K562 (cell line): ENCODE measurements around the gene CDC45. TPM values are rescaled to one million over a fixed set of nuclear protein-coding genes. Genes with fewer than 3 reads are reported as not detected.

Experiments used
- CAMTA2 ChIP-seq: fragments of 250-450 bp; sonication (Bioruptor Pico); conservative IDR thresholded peaks from 2 replicates; pipeline ENCODE4 v1.5.1; 2022
- HIVEP1 ChIP-seq: fragments of 250-450 bp; sonication (Bioruptor Pico); IDR thresholded peaks from 2 replicates; pipeline ENCODE4 v1.4.0; 2020; ENCODE audit warnings: mild to moderate bottlenecking
- KDM2B ChIP-seq: fragments of 250-450 bp; sonication (Bioruptor Pico); IDR thresholded peaks from 2 replicates; pipeline ENCODE4 v1.8.0; 2021; ENCODE audit warnings: mild to moderate bottlenecking, moderate library complexity
- POLR2A ChIP-seq: fragments of 450-650 bp; conservative IDR thresholded peaks from 2 replicates; pipeline ENCODE4 v1.6.1; 2016
- RBM25 ChIP-seq: fragments of 200-400 bp; formaldehyde crosslinking; IDR thresholded peaks from 2 replicates; pipeline ENCODE4 v1.6.1; 2018; ENCODE audit warnings: low read length, low read depth, moderate library complexity; ENCODE audit not compliant: severe bottlenecking
- SAP30 ChIP-seq: fragments of 200-600 bp; sonication (generic); IDR thresholded peaks from 2 replicates; pipeline ENCODE4 v1.6.1; 2012; ENCODE audit warnings: borderline replicate concordance, low read depth, mild to moderate bottlenecking, moderate library complexity, low read length, control low read depth, inconsistent platforms; ENCODE audit not compliant: insufficient read depth, poor library complexity, severe bottlenecking
- SMAD2 ChIP-seq: fragments of 150-350 bp; IDR thresholded peaks from 2 replicates; pipeline ENCODE4 v1.6.1; 2014; ENCODE audit warnings: low read depth, mild to moderate bottlenecking, low read length
- TCF15 ChIP-seq: fragments of 250-450 bp; sonication (Bioruptor Pico); IDR thresholded peaks from 2 replicates; pipeline ENCODE4 v1.8.0; 2022; ENCODE audit warnings: moderate library complexity, mild to moderate bottlenecking, inconsistent platforms
- ZKSCAN1 ChIP-seq: fragments of 150-350 bp; IDR thresholded peaks from 2 replicates; pipeline ENCODE4 v1.6.1; 2016; ENCODE audit warnings: low read depth, low read length
- ZKSCAN3 ChIP-seq: fragments of 250-450 bp; sonication (Bioruptor Pico); IDR thresholded peaks from 2 replicates; pipeline ENCODE4 v1.4.0; 2020
- ZNF133 ChIP-seq: fragments of 250-450 bp; sonication (Bioruptor Pico); IDR thresholded peaks from 2 replicates; pipeline ENCODE4 v1.4.0; 2020; ENCODE audit warnings: mild to moderate bottlenecking
- ZNF23 ChIP-seq: fragments of 250-450 bp; sonication (Bioruptor Pico); IDR thresholded peaks from 2 replicates; pipeline ENCODE4 v1.4.0; 2020; ENCODE audit warnings: mild to moderate bottlenecking
- ZNF239 ChIP-seq: fragments of 250-450 bp; sonication (Bioruptor Pico); IDR thresholded peaks from 2 replicates; pipeline ENCODE4 v1.4.0; 2020; ENCODE audit warnings: mild to moderate bottlenecking
- ZNF311 ChIP-seq: fragments of 250-450 bp; sonication (Bioruptor Pico); IDR thresholded peaks from 2 replicates; pipeline ENCODE4 v1.4.0; 2020; ENCODE audit warnings: mild to moderate bottlenecking, moderate library complexity
- polyA plus RNA-seq, 8 experiments: library from polyadenylated mRNA; depleted of rRNA in 4 of 8; stranded (reverse) in 5 of 8; unstranded in 3 of 8; fragments of >200 nt; fragmentation: Nextera tagmentation in 2 of 8; fragmentation: Illumina TruSeq in 1 of 8; extraction: Ambion mirVana in 2 of 8; extraction: Trizol in 1 of 8; gene quantifications; 2 replicates each; pipeline versions ENCODE4 v1.2.1 to v1.2.3, GENCODE V29; 2011 to 2014; ENCODE audit warnings: inconsistent platforms in 1 of 8, missing spikeins in 1 of 8
- total RNA-seq, 7 experiments: library from RNA; depleted of rRNA in 6 of 7; stranded (reverse); fragments of >200 nt in 6 of 7; fragmentation: Illumina TruSeq in 2 of 7; extraction: Trizol in 2 of 7; gene quantifications; 2 replicates each; pipeline versions ENCODE4 v1.2.1 to v1.2.3, GENCODE V29; 2011 to 2021; ENCODE audit warnings: low replicate concordance in 1 of 7
- TF ChIP-seq, protein P1 (sequence below): fragments of 200-600 bp; sonication (generic); IDR thresholded peaks from one replicate; pipeline ENCODE4 v1.6.1; 2012; ENCODE audit warnings: mild to moderate bottlenecking, low read depth, low read length, inconsistent platforms
- TF ChIP-seq, protein P2 (sequence below): fragments of 250-450 bp; sonication (Bioruptor Pico); IDR thresholded peaks from 2 replicates; pipeline ENCODE4 v1.4.0; 2020; ENCODE audit warnings: borderline replicate concordance

CDC45 gene
- total and polyA plus RNA-seq, 9 of the 15 experiments (the other 6 are each of a cell fraction or from before 2014, with no cell fraction given) = 251 to 580 (median 410) TPM

DNA sequence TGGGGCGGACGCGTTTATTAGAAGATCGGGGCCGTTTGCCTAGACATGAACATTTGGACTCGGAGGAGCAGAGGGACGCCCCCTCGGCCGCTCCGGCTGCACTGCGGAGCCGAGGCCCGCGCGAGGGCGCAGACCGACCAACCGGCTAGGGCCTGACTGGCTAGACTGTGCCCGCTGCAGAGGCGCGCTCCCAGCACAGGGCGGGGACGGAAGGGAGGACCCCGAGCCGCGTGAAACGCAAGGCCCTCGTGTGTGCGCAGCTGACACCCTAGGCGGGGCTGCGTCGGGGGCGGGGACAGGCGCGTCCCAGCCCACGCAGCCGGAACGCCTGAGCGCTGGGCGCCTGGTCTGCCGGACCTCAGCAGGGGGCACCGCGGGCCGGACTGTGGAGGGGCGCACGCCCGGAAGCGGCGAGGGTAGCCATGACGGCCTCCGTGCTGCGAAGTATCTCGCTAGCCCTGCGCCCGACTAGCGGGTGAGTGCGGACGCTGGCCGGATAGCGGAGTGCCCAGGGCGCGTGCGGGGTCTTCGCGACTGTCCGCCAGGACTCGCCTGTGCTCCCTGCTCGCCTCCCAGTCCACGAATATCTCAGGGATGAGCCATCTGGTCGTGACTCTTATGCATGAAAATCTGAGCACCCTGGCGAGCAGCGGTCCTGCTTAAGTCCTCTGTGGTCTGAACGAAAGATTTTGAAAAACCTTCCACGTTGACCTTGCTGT, 47.4 kb upstream of the CDC45 start, which contains the start of gene MRPL40 (continued):
- TF ChIP-seq, protein P1, sequence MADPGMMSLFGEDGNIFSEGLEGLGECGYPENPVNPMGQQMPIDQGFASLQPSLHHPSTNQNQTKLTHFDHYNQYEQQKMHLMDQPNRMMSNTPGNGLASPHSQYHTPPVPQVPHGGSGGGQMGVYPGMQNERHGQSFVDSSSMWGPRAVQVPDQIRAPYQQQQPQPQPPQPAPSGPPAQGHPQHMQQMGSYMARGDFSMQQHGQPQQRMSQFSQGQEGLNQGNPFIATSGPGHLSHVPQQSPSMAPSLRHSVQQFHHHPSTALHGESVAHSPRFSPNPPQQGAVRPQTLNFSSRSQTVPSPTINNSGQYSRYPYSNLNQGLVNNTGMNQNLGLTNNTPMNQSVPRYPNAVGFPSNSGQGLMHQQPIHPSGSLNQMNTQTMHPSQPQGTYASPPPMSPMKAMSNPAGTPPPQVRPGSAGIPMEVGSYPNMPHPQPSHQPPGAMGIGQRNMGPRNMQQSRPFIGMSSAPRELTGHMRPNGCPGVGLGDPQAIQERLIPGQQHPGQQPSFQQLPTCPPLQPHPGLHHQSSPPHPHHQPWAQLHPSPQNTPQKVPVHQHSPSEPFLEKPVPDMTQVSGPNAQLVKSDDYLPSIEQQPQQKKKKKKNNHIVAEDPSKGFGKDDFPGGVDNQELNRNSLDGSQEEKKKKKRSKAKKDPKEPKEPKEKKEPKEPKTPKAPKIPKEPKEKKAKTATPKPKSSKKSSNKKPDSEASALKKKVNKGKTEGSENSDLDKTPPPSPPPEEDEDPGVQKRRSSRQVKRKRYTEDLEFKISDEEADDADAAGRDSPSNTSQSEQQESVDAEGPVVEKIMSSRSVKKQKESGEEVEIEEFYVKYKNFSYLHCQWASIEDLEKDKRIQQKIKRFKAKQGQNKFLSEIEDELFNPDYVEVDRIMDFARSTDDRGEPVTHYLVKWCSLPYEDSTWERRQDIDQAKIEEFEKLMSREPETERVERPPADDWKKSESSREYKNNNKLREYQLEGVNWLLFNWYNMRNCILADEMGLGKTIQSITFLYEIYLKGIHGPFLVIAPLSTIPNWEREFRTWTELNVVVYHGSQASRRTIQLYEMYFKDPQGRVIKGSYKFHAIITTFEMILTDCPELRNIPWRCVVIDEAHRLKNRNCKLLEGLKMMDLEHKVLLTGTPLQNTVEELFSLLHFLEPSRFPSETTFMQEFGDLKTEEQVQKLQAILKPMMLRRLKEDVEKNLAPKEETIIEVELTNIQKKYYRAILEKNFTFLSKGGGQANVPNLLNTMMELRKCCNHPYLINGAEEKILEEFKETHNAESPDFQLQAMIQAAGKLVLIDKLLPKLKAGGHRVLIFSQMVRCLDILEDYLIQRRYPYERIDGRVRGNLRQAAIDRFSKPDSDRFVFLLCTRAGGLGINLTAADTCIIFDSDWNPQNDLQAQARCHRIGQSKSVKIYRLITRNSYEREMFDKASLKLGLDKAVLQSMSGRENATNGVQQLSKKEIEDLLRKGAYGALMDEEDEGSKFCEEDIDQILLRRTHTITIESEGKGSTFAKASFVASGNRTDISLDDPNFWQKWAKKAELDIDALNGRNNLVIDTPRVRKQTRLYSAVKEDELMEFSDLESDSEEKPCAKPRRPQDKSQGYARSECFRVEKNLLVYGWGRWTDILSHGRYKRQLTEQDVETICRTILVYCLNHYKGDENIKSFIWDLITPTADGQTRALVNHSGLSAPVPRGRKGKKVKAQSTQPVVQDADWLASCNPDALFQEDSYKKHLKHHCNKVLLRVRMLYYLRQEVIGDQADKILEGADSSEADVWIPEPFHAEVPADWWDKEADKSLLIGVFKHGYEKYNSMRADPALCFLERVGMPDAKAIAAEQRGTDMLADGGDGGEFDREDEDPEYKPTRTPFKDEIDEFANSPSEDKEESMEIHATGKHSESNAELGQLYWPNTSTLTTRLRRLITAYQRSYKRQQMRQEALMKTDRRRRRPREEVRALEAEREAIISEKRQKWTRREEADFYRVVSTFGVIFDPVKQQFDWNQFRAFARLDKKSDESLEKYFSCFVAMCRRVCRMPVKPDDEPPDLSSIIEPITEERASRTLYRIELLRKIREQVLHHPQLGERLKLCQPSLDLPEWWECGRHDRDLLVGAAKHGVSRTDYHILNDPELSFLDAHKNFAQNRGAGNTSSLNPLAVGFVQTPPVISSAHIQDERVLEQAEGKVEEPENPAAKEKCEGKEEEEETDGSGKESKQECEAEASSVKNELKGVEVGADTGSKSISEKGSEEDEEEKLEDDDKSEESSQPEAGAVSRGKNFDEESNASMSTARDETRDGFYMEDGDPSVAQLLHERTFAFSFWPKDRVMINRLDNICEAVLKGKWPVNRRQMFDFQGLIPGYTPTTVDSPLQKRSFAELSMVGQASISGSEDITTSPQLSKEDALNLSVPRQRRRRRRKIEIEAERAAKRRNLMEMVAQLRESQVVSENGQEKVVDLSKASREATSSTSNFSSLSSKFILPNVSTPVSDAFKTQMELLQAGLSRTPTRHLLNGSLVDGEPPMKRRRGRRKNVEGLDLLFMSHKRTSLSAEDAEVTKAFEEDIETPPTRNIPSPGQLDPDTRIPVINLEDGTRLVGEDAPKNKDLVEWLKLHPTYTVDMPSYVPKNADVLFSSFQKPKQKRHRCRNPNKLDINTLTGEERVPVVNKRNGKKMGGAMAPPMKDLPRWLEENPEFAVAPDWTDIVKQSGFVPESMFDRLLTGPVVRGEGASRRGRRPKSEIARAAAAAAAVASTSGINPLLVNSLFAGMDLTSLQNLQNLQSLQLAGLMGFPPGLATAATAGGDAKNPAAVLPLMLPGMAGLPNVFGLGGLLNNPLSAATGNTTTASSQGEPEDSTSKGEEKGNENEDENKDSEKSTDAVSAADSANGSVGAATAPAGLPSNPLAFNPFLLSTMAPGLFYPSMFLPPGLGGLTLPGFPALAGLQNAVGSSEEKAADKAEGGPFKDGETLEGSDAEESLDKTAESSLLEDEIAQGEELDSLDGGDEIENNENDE = peak; percentile 91
- TF ChIP-seq ZKSCAN3 (no peak), TCF15 (CRISPR knock-in tag) (no peak; the same call in 1 of the 2 replicates), ZNF133 (peak; percentile 89), ZNF311 (peak; percentile 12; the same call in 1 of the 2 replicates), POLR2A (no peak), KDM2B (CRISPR knock-in tag) (peak; percentile 98), RBM25 (peak; percentile 99), ZKSCAN1 (peak; percentile 96), SAP30 (peak; percentile 96), SMAD2 (no peak), ZNF239 (CRISPR knock-in tag) (peak; percentile 88), ZNF23 (CRISPR knock-in tag) (peak; percentile 32), HIVEP1 (peak; percentile 98), CAMTA2 (CRISPR knock-in tag) (peak; percentile 98)
- TF ChIP-seq, protein P2, sequence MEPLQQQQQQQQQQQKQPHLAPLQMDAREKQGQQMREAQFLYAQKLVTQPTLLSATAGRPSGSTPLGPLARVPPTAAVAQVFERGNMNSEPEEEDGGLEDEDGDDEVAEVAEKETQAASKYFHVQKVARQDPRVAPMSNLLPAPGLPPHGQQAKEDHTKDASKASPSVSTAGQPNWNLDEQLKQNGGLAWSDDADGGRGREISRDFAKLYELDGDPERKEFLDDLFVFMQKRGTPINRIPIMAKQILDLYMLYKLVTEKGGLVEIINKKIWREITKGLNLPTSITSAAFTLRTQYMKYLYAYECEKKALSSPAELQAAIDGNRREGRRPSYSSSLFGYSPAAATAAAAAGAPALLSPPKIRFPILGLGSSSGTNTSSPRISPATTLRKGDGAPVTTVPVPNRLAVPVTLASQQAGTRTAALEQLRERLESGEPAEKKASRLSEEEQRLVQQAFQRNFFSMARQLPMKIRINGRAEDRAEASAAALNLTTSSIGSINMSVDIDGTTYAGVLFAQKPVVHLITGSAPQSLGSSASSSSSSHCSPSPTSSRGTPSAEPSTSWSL = peak; percentile 95; the same call in 1 of the 2 replicates
